HEK293T (cell line): ENCODE measurements around the gene ATG12.

Experiments used
- ARNT ChIP-seq: fragments of 450-650 bp; IDR thresholded peaks from 2 replicates; pipeline ENCODE4 v1.6.1; 2017; ENCODE audit warnings: mild to moderate bottlenecking
- CTBP1 ChIP-seq: fragments of 450-650 bp; IDR thresholded peaks from 2 replicates; pipeline ENCODE4 v1.6.1; 2016; ENCODE audit warnings: borderline replicate concordance
- ELF4 ChIP-seq: fragments of 450-650 bp; IDR thresholded peaks from 2 replicates; pipeline ENCODE4 v1.6.1; 2017; ENCODE audit warnings: antibody characterized with exemption
- FOXA1 ChIP-seq: fragments of 450-650 bp; IDR thresholded peaks from 2 replicates; pipeline ENCODE4 v1.6.1; 2016; ENCODE audit warnings: mild to moderate bottlenecking
- FOXK2 ChIP-seq: fragments of 450-650 bp; IDR thresholded peaks from 2 replicates; pipeline ENCODE4 v1.6.1; 2016; ENCODE audit warnings: mild to moderate bottlenecking
- FOXM1 ChIP-seq: fragments of 450-650 bp; IDR thresholded peaks from 2 replicates; pipeline ENCODE4 v1.6.1; 2017; ENCODE audit warnings: mild to moderate bottlenecking, borderline replicate concordance
- HDGF ChIP-seq: fragments of 450-650 bp; IDR thresholded peaks from 2 replicates; pipeline ENCODE4 v1.6.1; 2017; ENCODE audit warnings: antibody characterized with exemption, borderline replicate concordance
- L3MBTL2 ChIP-seq: fragments of 450-650 bp; conservative IDR thresholded peaks from 2 replicates; pipeline ENCODE4 v1.6.1; 2016; ENCODE audit warnings: mild to moderate bottlenecking
- LEF1 ChIP-seq: fragments of 450-650 bp; IDR thresholded peaks from 2 replicates; pipeline ENCODE4 v1.6.1; 2017; ENCODE audit warnings: mild to moderate bottlenecking, borderline replicate concordance
- SP1 ChIP-seq: fragments of 450-650 bp; IDR thresholded peaks from 2 replicates; pipeline ENCODE4 v1.6.1; 2017
- SUZ12 ChIP-seq: fragments of 450-650 bp; IDR thresholded peaks from 2 replicates; pipeline ENCODE4 v1.6.1; 2016; ENCODE audit warnings: mild to moderate bottlenecking
- TARDBP ChIP-seq: fragments of 450-650 bp; IDR thresholded peaks from 2 replicates; pipeline ENCODE4 v1.6.1; 2016
- ZNF384 ChIP-seq: fragments of 450-650 bp; IDR thresholded peaks from 2 replicates; pipeline ENCODE4 v1.6.1; 2016
- TF ChIP-seq, protein P1 (sequence below): fragments of 450-650 bp; IDR thresholded peaks from 2 replicates; pipeline ENCODE4 v1.6.1; 2016

DNA sequence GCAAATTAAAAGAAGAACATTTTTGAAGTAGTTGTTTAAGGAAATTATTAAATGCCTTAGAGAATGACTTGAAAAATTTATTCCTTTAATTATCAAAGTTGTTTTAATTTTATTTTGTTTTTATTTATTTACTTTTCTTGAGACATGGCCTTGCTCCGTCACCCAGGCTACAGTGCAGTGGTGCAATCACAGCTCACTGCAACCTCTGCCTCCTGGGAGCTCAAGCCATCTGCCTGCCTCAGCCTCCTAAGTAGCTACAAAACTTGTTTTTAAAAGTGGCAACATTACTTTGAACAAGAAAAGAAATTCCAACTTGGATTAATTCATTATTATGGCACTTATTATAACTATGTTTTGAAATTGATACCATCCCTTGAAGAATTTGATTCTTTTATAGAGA lies 53.9 kb downstream of the ATG12 start:
- TF ChIP-seq ZNF384, result no peak
- TF ChIP-seq SP1, result no peak
- no peak for TF ChIP-seq FOXM1
- TF ChIP-seq TARDBP, result no peak
- TF ChIP-seq HDGF, result no peak
- no peak for TF ChIP-seq L3MBTL2
- TF ChIP-seq LEF1, result no peak
- TF ChIP-seq FOXA1, result no peak
- no peak for TF ChIP-seq ELF4
- no peak for TF ChIP-seq CTBP1
- TF ChIP-seq FOXK2, result no peak
- no peak for TF ChIP-seq SUZ12
- TF ChIP-seq, protein P1, sequence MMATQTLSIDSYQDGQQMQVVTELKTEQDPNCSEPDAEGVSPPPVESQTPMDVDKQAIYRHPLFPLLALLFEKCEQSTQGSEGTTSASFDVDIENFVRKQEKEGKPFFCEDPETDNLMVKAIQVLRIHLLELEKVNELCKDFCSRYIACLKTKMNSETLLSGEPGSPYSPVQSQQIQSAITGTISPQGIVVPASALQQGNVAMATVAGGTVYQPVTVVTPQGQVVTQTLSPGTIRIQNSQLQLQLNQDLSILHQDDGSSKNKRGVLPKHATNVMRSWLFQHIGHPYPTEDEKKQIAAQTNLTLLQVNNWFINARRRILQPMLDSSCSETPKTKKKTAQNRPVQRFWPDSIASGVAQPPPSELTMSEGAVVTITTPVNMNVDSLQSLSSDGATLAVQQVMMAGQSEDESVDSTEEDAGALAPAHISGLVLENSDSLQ, result no peak
- no peak for TF ChIP-seq ARNT
